Measurements from ENCODE around the gene FNDC3B. TPM values are rescaled to one million over a fixed set of nuclear protein-coding genes. Genes with fewer than 3 reads are reported as not detected.

The FNDC3B gene
- total and polyA plus RNA-seq, 10 donors, result 3.1 to 149 (median 103) TPM

DNA sequence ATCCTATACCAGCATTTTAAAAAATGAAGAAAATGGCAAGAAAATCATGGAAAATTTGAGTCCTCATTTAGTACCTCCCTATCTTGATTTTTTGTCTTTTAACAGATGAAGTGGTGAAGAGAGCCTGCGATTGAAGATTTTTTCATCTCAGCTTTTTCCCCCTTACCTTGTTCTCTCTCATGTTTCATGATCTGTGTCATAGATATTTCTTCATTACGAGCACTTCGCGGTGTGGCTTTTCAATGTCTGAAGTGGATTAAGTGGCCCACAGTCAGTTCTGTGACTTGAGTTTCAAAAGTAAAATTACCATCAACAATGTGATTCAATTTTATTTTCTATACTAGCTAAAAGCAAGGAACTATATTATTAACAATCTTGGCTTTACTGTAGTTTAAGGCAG lies 147.2 kb downstream of the FNDC3B start:
- 93 to 98% (median 95%) methylated on average over 4 of the region's 4 CpGs for WGBS, 5 donors
- TF ChIP-seq, protein P1, sequence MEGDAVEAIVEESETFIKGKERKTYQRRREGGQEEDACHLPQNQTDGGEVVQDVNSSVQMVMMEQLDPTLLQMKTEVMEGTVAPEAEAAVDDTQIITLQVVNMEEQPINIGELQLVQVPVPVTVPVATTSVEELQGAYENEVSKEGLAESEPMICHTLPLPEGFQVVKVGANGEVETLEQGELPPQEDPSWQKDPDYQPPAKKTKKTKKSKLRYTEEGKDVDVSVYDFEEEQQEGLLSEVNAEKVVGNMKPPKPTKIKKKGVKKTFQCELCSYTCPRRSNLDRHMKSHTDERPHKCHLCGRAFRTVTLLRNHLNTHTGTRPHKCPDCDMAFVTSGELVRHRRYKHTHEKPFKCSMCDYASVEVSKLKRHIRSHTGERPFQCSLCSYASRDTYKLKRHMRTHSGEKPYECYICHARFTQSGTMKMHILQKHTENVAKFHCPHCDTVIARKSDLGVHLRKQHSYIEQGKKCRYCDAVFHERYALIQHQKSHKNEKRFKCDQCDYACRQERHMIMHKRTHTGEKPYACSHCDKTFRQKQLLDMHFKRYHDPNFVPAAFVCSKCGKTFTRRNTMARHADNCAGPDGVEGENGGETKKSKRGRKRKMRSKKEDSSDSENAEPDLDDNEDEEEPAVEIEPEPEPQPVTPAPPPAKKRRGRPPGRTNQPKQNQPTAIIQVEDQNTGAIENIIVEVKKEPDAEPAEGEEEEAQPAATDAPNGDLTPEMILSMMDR (IDR thresholded peaks at IDR 0.05 in 8 of 11, conservative IDR thresholded peaks at IDR 0.05 in 3 of 11), result no peak
- no peak for TF ChIP-seq POLR2AphosphoS5 (IDR thresholded peaks at IDR 0.05)
- no peak for TF ChIP-seq POLR2A (IDR thresholded peaks at IDR 0.05)
- Histone ChIP-seq H3K27ac (no peak overlapping the region), H3K27me3 (replicated peaks in 1 of 7) (no peaks in the 10 kb centered on the region), H3K9me3 (no peaks in the 10 kb centered on the region), H3K36me3 (no peaks in the 10 kb centered on the region), H3K4me3 (no peak overlapping the region), H3K4me1 (peaks cover 0 to 42% (median 16%) of the 10 kb centered on the region in 6 donors)
- intact Hi-C loops (cut with DNase I; ENCODE audit: low total_unique reads), result no loop called here
- DNase-seq, result no peak

DNA sequence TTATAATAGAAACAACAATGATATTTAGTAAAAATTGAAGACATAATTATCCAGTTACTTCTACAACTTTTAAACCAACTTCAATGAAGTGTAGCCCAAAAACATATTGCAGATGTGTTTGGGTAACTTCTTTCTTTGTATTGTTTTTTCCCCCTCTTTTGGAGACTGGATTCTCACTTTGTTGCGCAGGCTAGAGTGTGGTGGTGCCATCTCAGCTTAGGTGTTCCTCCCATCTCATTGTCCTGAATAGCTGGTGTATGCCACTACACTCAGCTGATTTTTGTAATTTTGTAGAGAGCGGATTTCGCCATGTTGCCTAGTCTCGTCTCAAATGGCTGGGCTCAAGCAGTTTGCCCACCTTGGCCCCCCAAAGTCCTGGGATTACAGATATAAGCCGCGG lies 148.1 kb downstream of the FNDC3B start:
- TF ChIP-seq POLR2A (IDR thresholded peaks at IDR 0.05) (no peak), POLR2AphosphoS5 (IDR thresholded peaks at IDR 0.05) (no peak)
- TF ChIP-seq, protein P1 (IDR thresholded peaks at IDR 0.05 in 8 of 11, conservative IDR thresholded peaks at IDR 0.05 in 3 of 11), result no peak
- Histone ChIP-seq H3K4me3 (no peak overlapping the region), H3K36me3 (no peaks in the 10 kb centered on the region), H3K9me3 (no peaks in the 10 kb centered on the region), H3K4me1 (peaks cover 0 to 33% (median 7%) of the 10 kb centered on the region in 6 donors), H3K27me3 (replicated peaks in 1 of 7) (no peaks in the 10 kb centered on the region), H3K27ac (no peak overlapping the region)
- intact Hi-C loops (cut with DNase I; ENCODE audit: low total_unique reads), result no loop called here
- DNase-seq, result no peak
- 95 to 98% (median 97%) methylated on average over 6 of the region's 6 CpGs for WGBS, 5 donors

DNA sequence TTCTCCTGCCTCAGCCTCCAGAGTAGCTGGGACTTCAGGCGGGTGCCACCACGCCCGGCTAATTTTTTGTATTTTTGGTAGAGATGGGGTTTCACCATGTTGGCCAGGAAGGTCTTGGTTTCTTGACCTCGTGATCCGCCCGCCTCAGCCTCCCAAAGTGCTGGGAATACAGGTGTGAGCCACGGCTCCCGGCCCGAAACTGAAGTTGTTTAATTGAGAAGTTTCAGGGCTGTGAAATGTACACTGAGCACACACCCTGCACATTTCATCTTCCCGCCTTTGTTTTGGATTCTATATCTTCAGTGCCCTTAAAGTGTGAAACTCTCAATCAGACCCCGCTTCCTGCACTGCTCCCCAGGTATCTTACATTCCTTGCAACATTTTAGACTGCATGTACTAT lies 149.1 kb downstream of the FNDC3B start:
- Histone ChIP-seq H3K36me3 (no peaks in the 10 kb centered on the region), H3K27ac (no peak overlapping the region), H3K4me1 (peaks cover 0 to 32% (median 4%) of the 10 kb centered on the region in 6 donors), H3K9me3 (no peaks in the 10 kb centered on the region), H3K4me3 (no peak overlapping the region), H3K27me3 (replicated peaks in 1 of 7) (no peaks in the 10 kb centered on the region)
- intact Hi-C loops (cut with DNase I; ENCODE audit: low total_unique reads), result no loop called here
- no peak for DNase-seq
- TF ChIP-seq POLR2A (IDR thresholded peaks at IDR 0.05) (no peak), POLR2AphosphoS5 (IDR thresholded peaks at IDR 0.05) (no peak)
- TF ChIP-seq, protein P1 (IDR thresholded peaks at IDR 0.05 in 8 of 11, conservative IDR thresholded peaks at IDR 0.05 in 3 of 11), result no peak
- WGBS, 5 donors, result 92 to 96% (median 94%) methylated on average over 11 of the region's 11 CpGs

GRCh38 chr3:172189213-172189612 lies 149.8 kb downstream of the FNDC3B start:
- Histone ChIP-seq H3K36me3 (no peaks in the 10 kb centered on the region), H3K9me3 (no peaks in the 10 kb centered on the region), H3K4me3 (no peak overlapping the region), H3K4me1 (peaks cover 0 to 28% (median 2%) of the 10 kb centered on the region in 6 donors), H3K27ac (no peak overlapping the region), H3K27me3 (replicated peaks in 1 of 7) (no peaks in the 10 kb centered on the region)
- intact Hi-C loops (cut with DNase I; ENCODE audit: low total_unique reads), result no loop called here
- no peak for TF ChIP-seq POLR2A (IDR thresholded peaks at IDR 0.05)
- TF ChIP-seq, protein P1 (IDR thresholded peaks at IDR 0.05 in 8 of 11, conservative IDR thresholded peaks at IDR 0.05 in 3 of 11), result no peak
- no peak for DNase-seq
- WGBS, 5 donors, result 82 to 96% (median 87%) methylated on average over 2 of the region's 2 CpGs
